WTC11 (cell line): Measurements from ENCODE around the gene PLCZ1. TPM values are rescaled to one million over a fixed set of nuclear protein-coding genes. Genes with fewer than 3 reads are reported as not detected.

Experiments used
- ATAC-seq: fragments of 200-7000 bp; cut with Tn5 transposase; 2 replicates; pipeline ENCODE4 v1.10.0; 2021; ENCODE audit warnings: mild to moderate bottlenecking, moderate library complexity
- CTCF ChIA-PET: fragments of 300-600 bp; sonication (Branson Sonifier 250); formaldehyde crosslinking; loops from one replicate; lab custom pipeline; 2021; ENCODE audit warnings: antibody characterized with exemption; lab: Charles Lee
- POLR2A ChIA-PET: fragments of 350-600 bp; sonication (Branson Sonifier 250); formaldehyde crosslinking; loops from one replicate; lab custom pipeline; 2021; ENCODE audit warnings: antibody characterized with exemption; lab: Charles Lee
- DNase-seq: peaks from one replicate; pipeline ENCODE4 v3.0.0; 2021; ENCODE audit warnings: low spot score
- H3K27ac Mint-ChIP-seq: 2 replicates; pipeline ENCODE4 v1.8.0; 2021; ENCODE audit warnings: mixed read lengths
- H3K27me3 Mint-ChIP-seq: 2 replicates; pipeline ENCODE4 v1.8.0; 2021; ENCODE audit warnings: low read depth, mild to moderate bottlenecking, moderate library complexity, mixed read lengths
- H3K36me3 Mint-ChIP-seq: 2 replicates; pipeline ENCODE4 v1.8.0; 2021; ENCODE audit warnings: mixed read lengths
- H3K4me1 Mint-ChIP-seq: 2 replicates; pipeline ENCODE4 v1.8.0; 2022; ENCODE audit warnings: mixed read lengths
- H3K4me3 Mint-ChIP-seq: 2 replicates; pipeline ENCODE4 v1.8.0; 2021; ENCODE audit warnings: mild to moderate bottlenecking, moderate library complexity, mixed read lengths
- H3K9me3 Mint-ChIP-seq: 2 replicates; pipeline ENCODE4 v1.8.0; 2021; ENCODE audit warnings: mixed read lengths
- ATF1 ChIP-seq: sonication (generic); formaldehyde crosslinking; IDR thresholded peaks from 2 replicates; pipeline ENCODE4 v1.8.1; 2023; ENCODE audit warnings: mild to moderate bottlenecking, moderate library complexity, missing genetic modification reagents
- ATF3 ChIP-seq: sonication (generic); formaldehyde crosslinking; conservative IDR thresholded peaks from 2 replicates; pipeline ENCODE4 v1.8.1; 2022; ENCODE audit warnings: mild to moderate bottlenecking, missing genetic modification reagents
- ESRRA ChIP-seq: sonication (generic); formaldehyde crosslinking; IDR thresholded peaks from 2 replicates; pipeline ENCODE4 v1.8.1; 2022; ENCODE audit warnings: mild to moderate bottlenecking, missing genetic modification reagents, borderline replicate concordance
- ETV6 ChIP-seq: sonication (generic); formaldehyde crosslinking; IDR thresholded peaks from 2 replicates; pipeline ENCODE4 v1.8.1; 2022; ENCODE audit warnings: mild to moderate bottlenecking, missing genetic modification reagents
- FOXK1 ChIP-seq: sonication (generic); formaldehyde crosslinking; IDR thresholded peaks from 2 replicates; pipeline ENCODE4 v1.8.0; 2022; ENCODE audit warnings: mild to moderate bottlenecking, moderate library complexity, missing genetic modification reagents
- FOXP1 ChIP-seq: sonication (generic); formaldehyde crosslinking; IDR thresholded peaks from 2 replicates; pipeline ENCODE4 v1.8.0; 2022; ENCODE audit warnings: missing genetic modification reagents, mild to moderate bottlenecking, moderate library complexity, borderline replicate concordance
- GRHL2 ChIP-seq: fragments of 250-450 bp; sonication (Bioruptor Pico); IDR thresholded peaks from 2 replicates; pipeline ENCODE4 v1.8.0; 2022; ENCODE audit warnings: mild to moderate bottlenecking, moderate library complexity; ENCODE audit not compliant: insufficient replicate concordance, severe bottlenecking
- GTF2I ChIP-seq: fragments of 250-450 bp; sonication (Bioruptor Pico); conservative IDR thresholded peaks from 2 replicates; pipeline ENCODE4 v1.4.0; 2021; ENCODE audit warnings: mild to moderate bottlenecking
- IRF2 ChIP-seq: sonication (generic); formaldehyde crosslinking; IDR thresholded peaks from 2 replicates; pipeline ENCODE4 v1.8.0; 2022; ENCODE audit warnings: low read depth, missing genetic modification reagents, borderline replicate concordance
- JUN ChIP-seq: sonication (generic); formaldehyde crosslinking; IDR thresholded peaks from 2 replicates; pipeline ENCODE4 v1.8.0; 2023; ENCODE audit warnings: mild to moderate bottlenecking, missing genetic modification reagents
- MAX ChIP-seq: sonication (generic); formaldehyde crosslinking; IDR thresholded peaks from 2 replicates; pipeline ENCODE4 v1.8.0; 2022; ENCODE audit warnings: mild to moderate bottlenecking, missing genetic modification reagents
- NFATC4 ChIP-seq: fragments of 250-450 bp; sonication (Bioruptor Pico); IDR thresholded peaks from 2 replicates; pipeline ENCODE4 v1.9.0; 2021; ENCODE audit warnings: mild to moderate bottlenecking
- NR1H2 ChIP-seq: sonication (generic); formaldehyde crosslinking; IDR thresholded peaks from 2 replicates; pipeline ENCODE4 v1.9.0; 2021; ENCODE audit warnings: mild to moderate bottlenecking, moderate library complexity, missing genetic modification reagents
- RORB ChIP-seq: fragments of 250-450 bp; sonication (Bioruptor Pico); IDR thresholded peaks from 2 replicates; pipeline ENCODE4 v1.9.0; 2021; ENCODE audit warnings: mild to moderate bottlenecking
- SP1 ChIP-seq: sonication (generic); formaldehyde crosslinking; conservative IDR thresholded peaks from 2 replicates; pipeline ENCODE4 v1.8.1; 2022; ENCODE audit warnings: missing genetic modification reagents
- TP53 ChIP-seq: sonication (generic); formaldehyde crosslinking; IDR thresholded peaks from 2 replicates; pipeline ENCODE4 v1.8.1; 2023; ENCODE audit warnings: mild to moderate bottlenecking, missing genetic modification reagents
- ZMAT4 ChIP-seq: fragments of 250-450 bp; sonication (Bioruptor Pico); IDR thresholded peaks from 2 replicates; pipeline ENCODE4 v1.9.0; 2021; ENCODE audit warnings: mild to moderate bottlenecking
- ZNF232 ChIP-seq: sonication (generic); formaldehyde crosslinking; IDR thresholded peaks from 2 replicates; pipeline ENCODE4 v1.8.0; 2022; ENCODE audit warnings: mild to moderate bottlenecking, missing genetic modification reagents
- ZNF281 ChIP-seq: sonication (generic); formaldehyde crosslinking; IDR thresholded peaks from 2 replicates; pipeline ENCODE4 v1.8.0; 2023; ENCODE audit warnings: mild to moderate bottlenecking, missing genetic modification reagents
- ZNF317 ChIP-seq: sonication (generic); formaldehyde crosslinking; IDR thresholded peaks from 2 replicates; pipeline ENCODE4 v1.8.1; 2023; ENCODE audit warnings: low read depth, mild to moderate bottlenecking, moderate library complexity, missing genetic modification reagents, borderline replicate concordance
- ZNF423 ChIP-seq: fragments of 250-450 bp; sonication (Bioruptor Pico); IDR thresholded peaks from 2 replicates; pipeline ENCODE4 v2.1.2; 2022; ENCODE audit warnings: mild to moderate bottlenecking, moderate library complexity
- ZNF512 ChIP-seq: sonication (generic); formaldehyde crosslinking; IDR thresholded peaks from 2 replicates; pipeline ENCODE4 v1.8.1; 2022; ENCODE audit warnings: missing genetic modification reagents, borderline replicate concordance
- total RNA-seq: library from RNA; stranded (reverse); gene quantifications from 3 replicates; pipeline ENCODE4 v1.2.3, GENCODE V29; 2021

PLCZ1 gene
- total RNA-seq, 1 experiment from 2014 or later = not detected

- TF ChIP-seq ZNF317 (no peak), ETV6 (CRISPR knock-in tag) (no peak), GRHL2 (CRISPR knock-in tag) (no peak), ZNF512 (CRISPR knock-in tag) (no peak), ZNF232 (CRISPR knock-in tag) (no peak), ESRRA (CRISPR knock-in tag) (no peak)
- no peaks in the 10 kb centered on the region; the same call in 1 of the 2 replicates for H3K27me3 Mint-ChIP-seq
- H3K9me3 Mint-ChIP-seq = no peaks in the 10 kb centered on the region
- H3K4me3 Mint-ChIP-seq = no peak overlapping the region
- H3K27ac Mint-ChIP-seq = no peak overlapping the region
- ChIA-PET POLR2A (no interaction called here), CTCF (interaction anchor here (0.6 kb wide), 1 partner anchor 232 kb away, joined by 3 read pairs; no protein-coding TSS in a partner anchor)
- DNase-seq = no peak
- ATAC-seq = no peak
- no peaks in the 10 kb centered on the region for H3K36me3 Mint-ChIP-seq
- no peaks in the 10 kb centered on the region; the same call in 1 of the 2 replicates for H3K4me1 Mint-ChIP-seq
These were observed 82.5 kb downstream of the PLCZ1 start for GRCh38 chr12:18655351-18655750.

GRCh38 chr12:18653465-18653864 is 84.3 kb downstream of the PLCZ1 start:
- no peak for ATAC-seq

GRCh38 chr12:18652596-18652995 is 85.2 kb downstream of the PLCZ1 start:
- ChIA-PET POLR2A (no interaction called here), CTCF (no interaction called here)
- Mint-ChIP-seq H3K4me1 (no peaks in the 10 kb centered on the region), H3K4me3 (no peak overlapping the region), H3K27ac (no peak overlapping the region), H3K27me3 (no peaks in the 10 kb centered on the region; the same call in 1 of the 2 replicates)
- TF ChIP-seq ZNF423 (no peak), MAX (CRISPR knock-in tag) (no peak), ATF1 (no peak), RORB (no peak), ZNF281 (CRISPR knock-in tag) (no peak), FOXK1 (CRISPR knock-in tag) (no peak), FOXP1 (CRISPR knock-in tag) (no peak), NR1H2 (no peak), GTF2I (CRISPR knock-in tag) (no peak), IRF2 (CRISPR knock-in tag) (no peak), ZMAT4 (CRISPR knock-in tag) (no peak), SP1 (CRISPR knock-in tag) (no peak)
- TF ChIP-seq, all 79 proteins: peak for 0
- no peaks in the 10 kb centered on the region for H3K36me3 Mint-ChIP-seq
- no peaks in the 10 kb centered on the region for H3K9me3 Mint-ChIP-seq
- DNase-seq (no peak), ATAC-seq (no peak)

More at GRCh38 chr12:18653465-18653864, 84.3 kb downstream of the PLCZ1 start:
- H3K27ac Mint-ChIP-seq = no peak overlapping the region
- ChIA-PET POLR2A (no interaction called here), CTCF (no interaction called here)
- H3K4me3 Mint-ChIP-seq = no peak overlapping the region
- no peak for DNase-seq
- H3K9me3 Mint-ChIP-seq = no peaks in the 10 kb centered on the region
- no peaks in the 10 kb centered on the region for H3K36me3 Mint-ChIP-seq
- no peaks in the 10 kb centered on the region; the same call in 1 of the 2 replicates for H3K27me3 Mint-ChIP-seq
- TF ChIP-seq IRF2 (CRISPR knock-in tag) (no peak), JUN (CRISPR knock-in tag) (no peak), NFATC4 (CRISPR knock-in tag) (no peak), ATF3 (CRISPR knock-in tag) (no peak), TP53 (CRISPR knock-in tag) (no peak)
- no peaks in the 10 kb centered on the region for H3K4me1 Mint-ChIP-seq
